Liver (tissue), 3 donors: ENCODE results near the gene LRMDA.

ENCODE experiments used
- EGR1 ChIP-seq, 2 donors: IDR thresholded peaks; 2 replicates each; pipeline ENCODE4 v1.6.1; 2016 to 2018; ENCODE audit warnings: antibody characterized with exemption in 2 of 2, low read depth in 2 of 2
- GABPA ChIP-seq, 2 donors: IDR thresholded peaks in 1 of 2; conservative IDR thresholded peaks in 1 of 2; 2 replicates each; pipeline ENCODE4 v1.6.1; 2016; ENCODE audit warnings: antibody characterized with exemption in 2 of 2, mild to moderate bottlenecking in 1 of 2, moderate library complexity in 1 of 2
- HNF4A ChIP-seq, 2 donors: conservative IDR thresholded peaks; 2 replicates each; pipeline ENCODE4 v1.6.1; 2016; ENCODE audit warnings: antibody characterized with exemption in 2 of 2, mild to moderate bottlenecking in 2 of 2
- HNF4G ChIP-seq: IDR thresholded peaks from 2 replicates; pipeline ENCODE4 v1.6.1; 2016; ENCODE audit warnings: antibody characterized with exemption
- JUND ChIP-seq, 2 donors: IDR thresholded peaks; 2 replicates each; pipeline ENCODE4 v1.6.1; 2016; ENCODE audit warnings: antibody characterized with exemption in 2 of 2
- NR2F2 ChIP-seq: IDR thresholded peaks from 2 replicates; pipeline ENCODE4 v1.6.1; 2016; ENCODE audit warnings: antibody characterized with exemption
- RAD21 ChIP-seq, 2 donors: IDR thresholded peaks; 2 replicates each; pipeline ENCODE4 v1.6.1; 2016; ENCODE audit warnings: antibody characterized with exemption in 2 of 2, mild to moderate bottlenecking in 2 of 2
- YY1 ChIP-seq: IDR thresholded peaks from 2 replicates; pipeline ENCODE4 v1.6.1; 2016; ENCODE audit warnings: antibody characterized with exemption, mild to moderate bottlenecking
- TF ChIP-seq, protein P1 (sequence below): IDR thresholded peaks from 2 replicates; pipeline ENCODE4 v1.6.1; 2016; ENCODE audit warnings: antibody characterized with exemption, mild to moderate bottlenecking
- TF ChIP-seq, protein P2 (sequence below): fragments of 150-350 bp; IDR thresholded peaks from 2 replicates; pipeline ENCODE4 v1.5.1; 2017; ENCODE audit warnings: improper control_type of control experiment, low read depth, low read length; ENCODE audit not compliant: missing input control
- TF ChIP-seq, protein P3 (sequence below): IDR thresholded peaks from 2 replicates; pipeline ENCODE4 v1.6.1; 2016; ENCODE audit warnings: antibody characterized with exemption
- donor health status: healthy.
- donor health status: healthy.

DNA sequence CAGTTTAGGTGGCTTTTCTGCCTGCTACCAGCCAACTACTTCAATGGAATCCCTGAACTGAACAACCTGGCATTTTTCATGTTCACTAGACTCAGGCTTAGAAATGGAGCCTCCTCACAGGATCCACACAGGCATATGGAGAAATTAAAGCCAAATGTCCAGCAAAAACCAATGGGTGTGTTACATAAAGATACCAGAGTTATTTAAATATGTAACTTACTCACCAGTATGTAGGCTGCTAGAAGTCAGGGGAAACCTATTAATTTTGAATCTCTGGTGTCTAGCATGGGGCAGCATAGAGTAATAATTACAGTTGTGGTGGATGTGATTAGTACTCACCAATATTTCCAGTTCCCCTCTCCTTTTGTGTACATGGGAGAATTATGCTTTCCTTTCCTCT is 383.6 kb downstream of the LRMDA start:
- TF ChIP-seq, protein P1, sequence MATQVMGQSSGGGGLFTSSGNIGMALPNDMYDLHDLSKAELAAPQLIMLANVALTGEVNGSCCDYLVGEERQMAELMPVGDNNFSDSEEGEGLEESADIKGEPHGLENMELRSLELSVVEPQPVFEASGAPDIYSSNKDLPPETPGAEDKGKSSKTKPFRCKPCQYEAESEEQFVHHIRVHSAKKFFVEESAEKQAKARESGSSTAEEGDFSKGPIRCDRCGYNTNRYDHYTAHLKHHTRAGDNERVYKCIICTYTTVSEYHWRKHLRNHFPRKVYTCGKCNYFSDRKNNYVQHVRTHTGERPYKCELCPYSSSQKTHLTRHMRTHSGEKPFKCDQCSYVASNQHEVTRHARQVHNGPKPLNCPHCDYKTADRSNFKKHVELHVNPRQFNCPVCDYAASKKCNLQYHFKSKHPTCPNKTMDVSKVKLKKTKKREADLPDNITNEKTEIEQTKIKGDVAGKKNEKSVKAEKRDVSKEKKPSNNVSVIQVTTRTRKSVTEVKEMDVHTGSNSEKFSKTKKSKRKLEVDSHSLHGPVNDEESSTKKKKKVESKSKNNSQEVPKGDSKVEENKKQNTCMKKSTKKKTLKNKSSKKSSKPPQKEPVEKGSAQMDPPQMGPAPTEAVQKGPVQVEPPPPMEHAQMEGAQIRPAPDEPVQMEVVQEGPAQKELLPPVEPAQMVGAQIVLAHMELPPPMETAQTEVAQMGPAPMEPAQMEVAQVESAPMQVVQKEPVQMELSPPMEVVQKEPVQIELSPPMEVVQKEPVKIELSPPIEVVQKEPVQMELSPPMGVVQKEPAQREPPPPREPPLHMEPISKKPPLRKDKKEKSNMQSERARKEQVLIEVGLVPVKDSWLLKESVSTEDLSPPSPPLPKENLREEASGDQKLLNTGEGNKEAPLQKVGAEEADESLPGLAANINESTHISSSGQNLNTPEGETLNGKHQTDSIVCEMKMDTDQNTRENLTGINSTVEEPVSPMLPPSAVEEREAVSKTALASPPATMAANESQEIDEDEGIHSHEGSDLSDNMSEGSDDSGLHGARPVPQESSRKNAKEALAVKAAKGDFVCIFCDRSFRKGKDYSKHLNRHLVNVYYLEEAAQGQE: no peak
- TF ChIP-seq, protein P2, sequence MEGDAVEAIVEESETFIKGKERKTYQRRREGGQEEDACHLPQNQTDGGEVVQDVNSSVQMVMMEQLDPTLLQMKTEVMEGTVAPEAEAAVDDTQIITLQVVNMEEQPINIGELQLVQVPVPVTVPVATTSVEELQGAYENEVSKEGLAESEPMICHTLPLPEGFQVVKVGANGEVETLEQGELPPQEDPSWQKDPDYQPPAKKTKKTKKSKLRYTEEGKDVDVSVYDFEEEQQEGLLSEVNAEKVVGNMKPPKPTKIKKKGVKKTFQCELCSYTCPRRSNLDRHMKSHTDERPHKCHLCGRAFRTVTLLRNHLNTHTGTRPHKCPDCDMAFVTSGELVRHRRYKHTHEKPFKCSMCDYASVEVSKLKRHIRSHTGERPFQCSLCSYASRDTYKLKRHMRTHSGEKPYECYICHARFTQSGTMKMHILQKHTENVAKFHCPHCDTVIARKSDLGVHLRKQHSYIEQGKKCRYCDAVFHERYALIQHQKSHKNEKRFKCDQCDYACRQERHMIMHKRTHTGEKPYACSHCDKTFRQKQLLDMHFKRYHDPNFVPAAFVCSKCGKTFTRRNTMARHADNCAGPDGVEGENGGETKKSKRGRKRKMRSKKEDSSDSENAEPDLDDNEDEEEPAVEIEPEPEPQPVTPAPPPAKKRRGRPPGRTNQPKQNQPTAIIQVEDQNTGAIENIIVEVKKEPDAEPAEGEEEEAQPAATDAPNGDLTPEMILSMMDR: no peak
- no peak for TF ChIP-seq NR2F2
- no peak for TF ChIP-seq JUND (IDR thresholded peaks at IDR 0.05)
- TF ChIP-seq, protein P3, sequence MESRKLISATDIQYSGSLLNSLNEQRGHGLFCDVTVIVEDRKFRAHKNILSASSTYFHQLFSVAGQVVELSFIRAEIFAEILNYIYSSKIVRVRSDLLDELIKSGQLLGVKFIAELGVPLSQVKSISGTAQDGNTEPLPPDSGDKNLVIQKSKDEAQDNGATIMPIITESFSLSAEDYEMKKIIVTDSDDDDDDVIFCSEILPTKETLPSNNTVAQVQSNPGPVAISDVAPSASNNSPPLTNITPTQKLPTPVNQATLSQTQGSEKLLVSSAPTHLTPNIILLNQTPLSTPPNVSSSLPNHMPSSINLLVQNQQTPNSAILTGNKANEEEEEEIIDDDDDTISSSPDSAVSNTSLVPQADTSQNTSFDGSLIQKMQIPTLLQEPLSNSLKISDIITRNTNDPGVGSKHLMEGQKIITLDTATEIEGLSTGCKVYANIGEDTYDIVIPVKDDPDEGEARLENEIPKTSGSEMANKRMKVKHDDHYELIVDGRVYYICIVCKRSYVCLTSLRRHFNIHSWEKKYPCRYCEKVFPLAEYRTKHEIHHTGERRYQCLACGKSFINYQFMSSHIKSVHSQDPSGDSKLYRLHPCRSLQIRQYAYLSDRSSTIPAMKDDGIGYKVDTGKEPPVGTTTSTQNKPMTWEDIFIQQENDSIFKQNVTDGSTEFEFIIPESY: no peak
- no peak for TF ChIP-seq RAD21 (IDR thresholded peaks at IDR 0.05)
- no peak for TF ChIP-seq EGR1 (IDR thresholded peaks at IDR 0.05; ENCODE audit: low read depth in 2 of 2)
- TF ChIP-seq HNF4G: no peak
- TF ChIP-seq YY1: no peak
- TF ChIP-seq HNF4A (conservative IDR thresholded peaks at IDR 0.05): no peak
- TF ChIP-seq GABPA (IDR thresholded peaks at IDR 0.05 in 1 of 2, conservative IDR thresholded peaks at IDR 0.05 in 1 of 2): no peak
